Activated CD8-positive, alpha-beta T cell treated with anti-CD3 and anti-CD28 coated beads for 36 hours (primary cell): ENCODE measurements around the gene DYNLT3. TPM values are rescaled to one million over a fixed set of nuclear protein-coding genes. Genes with fewer than 3 reads are reported as not detected.

Source experiments
- ATAC-seq: fragments of 200-7000 bp; cut with Tn5 transposase; one replicate; pipeline ENCODE4 v1.10.0; 2021; ENCODE audit warnings: mild to moderate bottlenecking, moderate library complexity
- CTCF ChIA-PET: fragments of 350-600 bp; sonication (Branson Sonifier 250); formaldehyde crosslinking; loops from one replicate; lab custom pipeline; 2021; ENCODE audit warnings: antibody characterized with exemption; lab: Charles Lee
- POLR2A ChIA-PET: fragments of 350-600 bp; sonication (Branson Sonifier 250); formaldehyde crosslinking; loops from one replicate; lab custom pipeline; 2021; ENCODE audit warnings: antibody characterized with exemption; lab: Charles Lee
- DNase-seq: peaks from one replicate; pipeline ENCODE4 v3.0.0-alpha.2; 2020
- H3K27ac Mint-ChIP-seq: one replicate; pipeline ENCODE4 v1.8.0; 2021; ENCODE audit warnings: mild to moderate bottlenecking, mixed read lengths
- H3K27me3 Mint-ChIP-seq: one replicate; pipeline ENCODE4 v1.8.0; 2021; ENCODE audit warnings: mixed read lengths
- H3K36me3 Mint-ChIP-seq: one replicate; pipeline ENCODE4 v1.8.0; 2021; ENCODE audit warnings: low read depth, mixed read lengths
- H3K4me1 Mint-ChIP-seq: one replicate; pipeline ENCODE4 v1.8.0; 2021; ENCODE audit warnings: low read depth, mixed read lengths
- H3K4me3 Mint-ChIP-seq: one replicate; pipeline ENCODE4 v1.8.0; 2021; ENCODE audit warnings: mild to moderate bottlenecking, moderate library complexity, mixed read lengths
- H3K9me3 Mint-ChIP-seq: one replicate; pipeline ENCODE4 v1.8.0; 2021; ENCODE audit warnings: mixed read lengths
- CTCF ChIP-seq: fragments of 200-600 bp; IDR thresholded peaks from one replicate; pipeline ENCODE4 v1.8.0; 2022; ENCODE audit warnings: antibody characterized with exemption, mild to moderate bottlenecking
- intact Hi-C: fragments of 100-400 bp; cut with micrococcal nuclease; formaldehyde crosslinking; loops from one replicate; pipeline ENCODE4 v1.10.0; 2022
- total RNA-seq, 2 experiments: library from RNA; stranded (reverse); gene quantifications; one replicate each; pipeline ENCODE4 v1.2.3, GENCODE V29; 2021

The DYNLT3 gene
- total RNA-seq, 2 experiments from 2014 or later, result 24.8 to 26.6 TPM

GRCh38 chrX:37862851-37863250 lies 15.5 kb upstream of the DYNLT3 start:
- Mint-ChIP-seq H3K36me3 (peaks cover 5% of the 10 kb centered on the region), H3K4me3 (no peak overlapping the region), H3K27ac (no peak overlapping the region), H3K27me3 (peaks cover 11% of the 10 kb centered on the region), H3K4me1 (peaks cover 3% of the 10 kb centered on the region), H3K9me3 (peaks cover 5% of the 10 kb centered on the region)
- ChIA-PET POLR2A (no interaction called here), CTCF (no interaction called here)
- DNase-seq, result no peak
- ATAC-seq, result no peak
- TF ChIP-seq CTCF, result no peak
- intact Hi-C loops, result no loop called here

GRCh38 chrX:37860721-37861120 lies 13.3 kb upstream of the DYNLT3 start:
- peaks cover 11% of the 10 kb centered on the region for H3K27me3 Mint-ChIP-seq
- no peaks in the 10 kb centered on the region for H3K9me3 Mint-ChIP-seq
- ATAC-seq, result no peak
- CTCF ChIA-PET, result no interaction called here
- H3K36me3 Mint-ChIP-seq, result no peaks in the 10 kb centered on the region
- no peak for TF ChIP-seq CTCF
- POLR2A ChIA-PET, result no interaction called here
- H3K4me1 Mint-ChIP-seq, result no peaks in the 10 kb centered on the region
- no peak overlapping the region for H3K4me3 Mint-ChIP-seq
- no peak for DNase-seq
- intact Hi-C loops, result no loop called here
- H3K27ac Mint-ChIP-seq, result no peak overlapping the region

DNA sequence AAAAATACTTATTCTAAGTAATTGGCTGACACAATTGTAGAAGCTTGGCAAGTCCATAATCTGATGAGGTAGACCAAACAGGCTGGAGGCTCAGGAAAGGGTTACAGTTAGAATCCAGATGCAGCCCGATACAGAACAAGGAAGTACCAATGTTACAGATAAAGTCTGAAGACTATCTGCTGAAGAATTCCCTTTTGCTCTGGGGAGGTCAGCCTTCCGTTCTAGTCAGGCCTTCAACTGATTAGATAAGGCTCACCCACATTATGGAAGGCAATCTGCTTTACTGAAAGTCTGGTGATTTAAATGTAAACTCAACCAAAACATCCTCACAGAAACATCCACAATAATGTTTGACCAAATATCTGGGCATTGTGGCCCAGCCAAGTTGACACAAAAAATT lies 7.4 kb upstream of the DYNLT3 start:
- ATAC-seq, result no peak
- peaks cover 9% of the 10 kb centered on the region for H3K4me1 Mint-ChIP-seq
- H3K36me3 Mint-ChIP-seq, result peaks cover 3% of the 10 kb centered on the region
- ChIA-PET CTCF (no interaction called here), POLR2A (no interaction called here)
- no peaks in the 10 kb centered on the region for H3K9me3 Mint-ChIP-seq
- H3K27me3 Mint-ChIP-seq, result no peaks in the 10 kb centered on the region
- intact Hi-C loops, result no loop called here
- no peak for TF ChIP-seq CTCF
- no peak for DNase-seq
- no peak overlapping the region for H3K4me3 Mint-ChIP-seq
- no peak overlapping the region for H3K27ac Mint-ChIP-seq

DNA sequence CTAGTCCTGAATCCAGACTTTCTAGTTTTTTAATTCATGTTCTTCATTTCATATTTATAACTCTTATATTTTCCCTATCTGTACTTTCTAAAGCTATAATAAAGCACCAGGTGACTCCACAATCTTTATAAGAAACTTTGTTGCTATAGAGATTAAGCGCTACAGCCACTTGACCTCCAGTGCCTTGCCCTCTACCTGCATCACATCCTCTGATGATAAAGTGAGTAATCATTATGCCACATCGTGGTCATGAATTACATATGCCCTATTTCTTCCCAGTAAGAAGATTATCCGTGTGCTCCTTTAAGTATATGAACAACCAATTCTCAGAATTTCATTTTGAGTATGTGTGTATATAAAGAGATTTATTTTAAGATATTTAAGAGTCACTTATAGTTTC lies 6.8 kb upstream of the DYNLT3 start:
- H3K4me1 Mint-ChIP-seq, result peaks cover 15% of the 10 kb centered on the region
- ATAC-seq (no peak), DNase-seq (no peak)
- ChIA-PET POLR2A (interaction anchor here (0.7 kb wide), 1 partner anchor 380 kb away, joined by 3 read pairs; no protein-coding TSS in a partner anchor), CTCF (no interaction called here)
- H3K36me3 Mint-ChIP-seq, result peaks cover 3% of the 10 kb centered on the region
- TF ChIP-seq CTCF, result no peak
- no peak overlapping the region for H3K4me3 Mint-ChIP-seq
- no peaks in the 10 kb centered on the region for H3K27me3 Mint-ChIP-seq
- H3K9me3 Mint-ChIP-seq, result no peaks in the 10 kb centered on the region
- H3K27ac Mint-ChIP-seq, result no peak overlapping the region
- intact Hi-C loops, result no loop called here

DNA sequence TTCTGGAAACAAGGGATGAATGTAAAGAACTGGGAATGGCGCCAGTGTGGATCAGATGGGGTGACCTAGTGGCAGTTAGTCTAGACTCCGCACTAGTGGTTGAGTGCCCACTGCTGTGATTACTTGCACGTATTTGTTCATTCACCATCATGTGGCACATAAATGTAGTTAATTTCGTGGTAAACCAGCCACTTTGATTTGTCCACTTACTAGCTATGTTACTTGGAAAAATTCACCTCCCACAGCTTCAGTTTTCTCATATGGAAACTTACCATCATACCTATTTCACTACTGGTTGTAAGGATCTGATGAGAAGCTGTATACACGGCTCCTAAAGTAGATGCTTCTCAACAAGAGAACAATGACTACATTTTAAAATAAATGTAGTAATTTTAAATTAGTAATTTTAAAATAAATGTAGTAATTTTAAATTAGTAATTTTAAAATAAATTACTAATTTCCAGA lies 394 bp upstream of the DYNLT3 start:
- Mint-ChIP-seq H3K36me3 (peaks cover 14% of the 10 kb centered on the region), H3K9me3 (no peaks in the 10 kb centered on the region), H3K27me3 (no peaks in the 10 kb centered on the region), H3K4me3 (peak overlapping the region; percentile 74), H3K27ac (peak overlapping the region; percentile 94), H3K4me1 (peaks cover 34% of the 10 kb centered on the region)
- intact Hi-C loops, result no loop called here
- ATAC-seq (peak; percentile 25), DNase-seq (no peak)
- POLR2A ChIA-PET, result no interaction called here
- no peak for TF ChIP-seq CTCF
- CTCF ChIA-PET, result no interaction called here
